ENCODE data around the gene NHS.

DNA sequence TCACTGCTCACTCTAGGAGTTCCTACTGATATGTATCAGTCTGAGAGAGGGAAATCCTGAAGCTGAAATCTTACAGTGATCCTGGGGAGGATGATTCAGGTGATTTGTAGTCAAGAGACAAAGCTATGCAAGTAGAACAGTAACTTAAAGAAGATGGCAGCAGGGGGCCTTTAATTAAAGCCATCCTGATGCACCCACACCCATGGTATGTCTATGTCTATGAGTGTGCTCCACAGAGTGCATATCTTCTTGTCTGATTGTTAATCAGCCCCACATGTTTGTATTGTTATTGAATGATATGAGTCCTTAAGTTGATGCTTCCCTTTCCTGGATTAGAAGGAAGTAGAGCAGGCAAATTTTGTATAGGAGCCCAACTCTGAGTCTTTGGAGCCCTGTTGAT, 78.8 kb downstream of the NHS start:
- TF ChIP-seq, protein P1, sequence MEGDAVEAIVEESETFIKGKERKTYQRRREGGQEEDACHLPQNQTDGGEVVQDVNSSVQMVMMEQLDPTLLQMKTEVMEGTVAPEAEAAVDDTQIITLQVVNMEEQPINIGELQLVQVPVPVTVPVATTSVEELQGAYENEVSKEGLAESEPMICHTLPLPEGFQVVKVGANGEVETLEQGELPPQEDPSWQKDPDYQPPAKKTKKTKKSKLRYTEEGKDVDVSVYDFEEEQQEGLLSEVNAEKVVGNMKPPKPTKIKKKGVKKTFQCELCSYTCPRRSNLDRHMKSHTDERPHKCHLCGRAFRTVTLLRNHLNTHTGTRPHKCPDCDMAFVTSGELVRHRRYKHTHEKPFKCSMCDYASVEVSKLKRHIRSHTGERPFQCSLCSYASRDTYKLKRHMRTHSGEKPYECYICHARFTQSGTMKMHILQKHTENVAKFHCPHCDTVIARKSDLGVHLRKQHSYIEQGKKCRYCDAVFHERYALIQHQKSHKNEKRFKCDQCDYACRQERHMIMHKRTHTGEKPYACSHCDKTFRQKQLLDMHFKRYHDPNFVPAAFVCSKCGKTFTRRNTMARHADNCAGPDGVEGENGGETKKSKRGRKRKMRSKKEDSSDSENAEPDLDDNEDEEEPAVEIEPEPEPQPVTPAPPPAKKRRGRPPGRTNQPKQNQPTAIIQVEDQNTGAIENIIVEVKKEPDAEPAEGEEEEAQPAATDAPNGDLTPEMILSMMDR (IDR thresholded peaks at IDR 0.05) = no peak
- TF ChIP-seq ZFX (IDR thresholded peaks at IDR 0.05; ENCODE audit: borderline replicate concordance) = no peak
